GM10847 (cell line): ENCODE measurements around the gene CYP4F3.

Experiments
- POLR2A ChIP-seq: IDR thresholded peaks from 2 replicates; pipeline ENCODE4 v1.6.1; 2011; ENCODE audit not compliant: insufficient read length; ENCODE audit errors: extremely low read depth

Gene CYP4F3

DNA sequence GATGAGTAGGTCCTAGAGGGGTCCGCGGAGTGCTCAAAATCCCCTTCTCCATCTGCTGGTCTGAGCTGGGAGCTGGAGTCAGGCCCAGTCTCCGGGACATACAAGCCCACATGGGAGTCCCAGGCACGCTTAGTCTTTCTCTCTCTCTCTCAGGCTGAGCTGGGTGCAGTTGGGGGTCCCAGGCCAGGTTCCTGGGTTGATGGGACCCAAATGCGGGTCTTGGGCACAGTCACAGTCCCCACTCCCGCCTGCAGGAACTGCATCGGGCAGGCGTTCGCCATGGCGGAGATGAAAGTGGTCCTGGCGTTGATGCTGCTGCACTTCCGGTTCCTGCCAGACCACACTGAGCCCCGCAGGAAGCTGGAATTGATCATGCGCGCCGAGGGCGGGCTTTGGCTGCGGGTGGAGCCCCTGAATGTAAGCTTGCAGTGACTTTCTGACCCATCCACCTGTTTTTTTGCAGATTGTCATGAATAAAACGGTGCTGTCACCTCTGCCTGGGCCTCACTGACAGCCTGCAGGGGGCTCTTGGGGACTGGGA is 56.0 kb downstream of the CYP4F3 start:
- TF ChIP-seq POLR2A, result no peak

- TF ChIP-seq POLR2A, result no peak
Observed at GRCh38 chr19:15701757-15702533, 61.2 kb downstream of the CYP4F3 start.

GRCh38 chr19:15702534-15702930 is 61.8 kb downstream of the CYP4F3 start:
- TF ChIP-seq POLR2A, result no peak
